HG02938 (cell line): Measurements from ENCODE around the gene FLT1.

Experiments
- ATAC-seq: cut with Tn5 transposase; IDR thresholded peaks from one replicate; pipeline ENCODE4 v1.9.1; 2021; ENCODE audit warnings: mild to moderate bottlenecking, moderate library complexity; ENCODE audit not compliant: unreplicated experiment

FLT1 gene

DNA sequence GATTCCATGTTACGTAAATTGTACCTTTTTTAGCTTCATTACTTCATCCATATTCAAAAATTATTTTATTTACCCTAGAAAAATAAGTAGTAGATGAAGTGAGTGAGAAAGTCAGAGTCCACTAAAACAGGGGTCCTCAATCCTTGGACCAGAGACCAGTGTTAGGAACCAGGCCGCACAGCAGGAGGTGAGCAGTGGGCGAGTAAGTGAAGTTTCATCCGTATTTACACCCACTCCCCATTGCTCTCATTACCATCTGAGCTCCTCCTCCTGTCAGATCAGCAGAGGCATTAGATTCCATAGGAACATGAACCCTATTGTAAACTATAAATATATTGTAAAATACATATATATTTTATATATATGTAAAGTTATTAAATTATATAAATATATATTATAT, 237.6 kb downstream of the FLT1 start:
- ATAC-seq = no peak

GRCh38 chr13:28252547-28252946, 242.4 kb downstream of the FLT1 start:
- no peak for ATAC-seq

DNA sequence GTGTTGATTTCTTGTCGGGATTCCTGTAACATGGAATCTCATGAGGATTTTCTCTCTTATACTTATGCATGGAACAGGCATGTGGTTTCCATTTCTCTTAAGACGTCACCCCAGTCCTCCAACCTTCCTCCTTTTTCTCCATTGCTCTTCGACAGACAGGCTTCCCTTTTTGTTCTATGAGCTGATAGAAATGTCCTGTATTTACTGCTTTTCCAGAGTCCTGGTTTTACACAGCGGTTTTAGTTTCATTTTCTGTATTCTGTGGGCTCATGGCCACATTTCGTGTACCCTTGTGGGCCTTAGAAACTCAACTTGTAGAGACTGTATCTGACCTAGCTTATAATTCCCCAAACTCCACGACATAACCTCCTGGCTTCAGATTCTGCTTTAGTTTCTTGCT, 243.5 kb downstream of the FLT1 start:
- no peak for ATAC-seq

GRCh38 chr13:28250542-28250941, 244.4 kb downstream of the FLT1 start:
- ATAC-seq = no peak
